ENCODE measurements around the gene IL1RL2.

The IL1RL2 gene

GRCh38 chr2:102194609-102195268, 7.9 kb downstream of the IL1RL2 start:
- DNase-seq (ENCODE audit: low spot score): no peak

- no peak for DNase-seq (ENCODE audit: low spot score)
Observed at GRCh38 chr2:102197389-102198137, 10.7 kb downstream of the IL1RL2 start.

- no peak for DNase-seq (ENCODE audit: low spot score)
Observed at GRCh38 chr2:102200539-102200938, 13.7 kb downstream of the IL1RL2 start.

- no peak for DNase-seq (ENCODE audit: low spot score)
Observed at GRCh38 chr2:102204638-102205037, 17.8 kb downstream of the IL1RL2 start.

- no peak for DNase-seq (ENCODE audit: low spot score)
Observed at GRCh38 chr2:102206666-102207341, 20.0 kb downstream of the IL1RL2 start.

GRCh38 chr2:102208774-102209173, 22.0 kb downstream of the IL1RL2 start:
- no peak for DNase-seq (ENCODE audit: low spot score)

GRCh38 chr2:102209474-102209873, 22.7 kb downstream of the IL1RL2 start:
- DNase-seq (ENCODE audit: low spot score): no peak

GRCh38 chr2:102217032-102217431, 30.2 kb downstream of the IL1RL2 start:
- DNase-seq (ENCODE audit: low spot score): no peak

GRCh38 chr2:102224824-102225739, 38.3 kb downstream of the IL1RL2 start:
- no peak for DNase-seq (ENCODE audit: low spot score)

GRCh38 chr2:102226171-102226570, 39.3 kb downstream of the IL1RL2 start:
- no peak for DNase-seq (ENCODE audit: low spot score)

- DNase-seq (ENCODE audit: low spot score): peak; percentile 27
Observed at GRCh38 chr2:102226612-102227391, 40.0 kb downstream of the IL1RL2 start.

- DNase-seq (ENCODE audit: low spot score): no peak
Observed at GRCh38 chr2:102229141-102229769, 42.4 kb downstream of the IL1RL2 start.

GRCh38 chr2:102230410-102230909, 43.6 kb downstream of the IL1RL2 start:
- DNase-seq (ENCODE audit: low spot score): no peak

- no peak for DNase-seq (ENCODE audit: low spot score)
Observed at GRCh38 chr2:102233132-102233884, 46.5 kb downstream of the IL1RL2 start.

GRCh38 chr2:102235042-102235473, 48.2 kb downstream of the IL1RL2 start:
- DNase-seq (ENCODE audit: low spot score): no peak

GRCh38 chr2:102235491-102235890, 48.7 kb downstream of the IL1RL2 start:
- no peak for DNase-seq (ENCODE audit: low spot score)

- DNase-seq (ENCODE audit: low spot score): no peak
Observed at GRCh38 chr2:102236132-102236531, 49.3 kb downstream of the IL1RL2 start.

- no peak for DNase-seq (ENCODE audit: low spot score)
Observed at GRCh38 chr2:102237176-102237575, 50.4 kb downstream of the IL1RL2 start.

GRCh38 chr2:102238039-102238756, 51.4 kb downstream of the IL1RL2 start:
- no peak for DNase-seq (ENCODE audit: low spot score)

All from SK-N-DZ (cell line).